OCI-LY3 (cell line): ENCODE measurements around the gene MTCL1.

Source experiments
- H2AFZ ChIP-seq: fragments of 200-600, 300-600 bp; shearing (Covaris generic); 2 replicates; pipeline ENCODE4 v1.6.0; 2014; ENCODE audit warnings: antibody characterized with exemption, low read depth, low read length
- H3K27ac ChIP-seq: fragments of 200-600, 300-600 bp; sonication (generic); 2 replicates; pipeline ENCODE4 v1.5.1; 2014; ENCODE audit warnings: mild to moderate bottlenecking, low read length, moderate library complexity, mixed read lengths
- H3K27me3 ChIP-seq: fragments of 200-600, 300-600 bp; sonication (generic); 2 replicates; pipeline ENCODE4 v1.6.1; 2014; ENCODE audit warnings: low read depth, low read length, mixed read lengths
- H3K36me3 ChIP-seq: fragments of 200-600, 300-600 bp; sonication (generic); replicated peaks from 2 replicates; pipeline ENCODE3; 2014; ENCODE audit warnings: low read depth, low read length, mixed read lengths
- H3K4me1 ChIP-seq: fragments of 300-600, 200-600 bp; sonication (generic); 2 replicates; pipeline ENCODE4 v1.6.1; 2014; ENCODE audit warnings: low read length, mixed read lengths
- H3K4me2 ChIP-seq: fragments of 200-600, 300-600 bp; sonication (generic); 2 replicates; pipeline ENCODE4 v1.6.1; 2014; ENCODE audit warnings: low read length, mixed read lengths
- H3K4me3 ChIP-seq: fragments of 300-600, 200-600 bp; sonication (generic); 2 replicates; pipeline ENCODE4 v1.5.1; 2014; ENCODE audit warnings: antibody characterized with exemption, mild to moderate bottlenecking, low read length, moderate library complexity
- H3K79me2 ChIP-seq: fragments of 300-600, 200-600 bp; shearing (Covaris generic); 2 replicates; pipeline ENCODE4 v1.6.1; 2014; ENCODE audit warnings: mild to moderate bottlenecking, low read length, mixed read lengths
- H3K9ac ChIP-seq: fragments of 300-600, 200-600 bp; shearing (Covaris generic); 2 replicates; pipeline ENCODE4 v1.6.0; 2014; ENCODE audit warnings: mild to moderate bottlenecking, low read length, moderate library complexity
- H3K9me3 ChIP-seq: fragments of 200-600, 300-600 bp; shearing (Covaris generic); 2 replicates; pipeline ENCODE4 v1.6.1; 2014; ENCODE audit warnings: low read length, mixed read lengths; ENCODE audit not compliant: insufficient read depth
- H4K20me1 ChIP-seq: fragments of 200-600, 300-600 bp; sonication (generic); 2 replicates; pipeline ENCODE4 v1.6.1; 2016; ENCODE audit warnings: low read length, mixed read lengths; ENCODE audit not compliant: insufficient read depth
- CTCF ChIP-seq: fragments of 200-600, 300-600 bp; sonication (generic); IDR thresholded peaks from 2 replicates; pipeline ENCODE4 v1.5.1; 2014; ENCODE audit warnings: antibody characterized with exemption, low read length, low read depth
- EZH2phosphoT487 ChIP-seq: fragments of 200-600 bp; shearing (Covaris generic); IDR thresholded peaks from 2 replicates; pipeline ENCODE4 v1.6.1; 2018; ENCODE audit warnings: antibody characterized with exemption, mixed run types, low read depth

Gene MTCL1

DNA sequence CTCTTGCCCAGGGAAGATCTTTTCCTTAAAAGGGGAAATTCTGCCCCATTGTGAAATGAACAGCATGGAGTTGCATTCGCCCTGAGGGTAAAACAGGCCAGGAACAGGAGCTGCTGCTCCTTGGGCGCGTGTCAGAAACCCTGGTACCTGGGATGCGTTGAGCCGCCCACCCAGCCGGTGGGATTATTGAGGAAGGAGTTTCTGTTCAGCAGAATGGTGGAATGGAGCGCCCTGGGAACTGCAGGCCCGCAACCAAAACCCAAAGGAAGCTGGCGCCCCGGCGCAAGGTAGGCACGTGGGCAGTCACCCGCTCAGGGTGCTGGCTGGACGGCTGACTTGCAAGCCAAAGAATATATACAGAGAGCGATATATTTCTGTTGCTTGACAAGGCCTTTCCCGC, 73.5 kb downstream of the MTCL1 start:
- no peak overlapping the region for H3K4me3 ChIP-seq
- no peaks in the 10 kb centered on the region for H3K9me3 ChIP-seq
- no peak overlapping the region for H2AFZ ChIP-seq
- H3K27ac ChIP-seq = no peak overlapping the region
- no peaks in the 10 kb centered on the region for H3K36me3 ChIP-seq
- no peaks in the 10 kb centered on the region for H3K79me2 ChIP-seq
- H3K27me3 ChIP-seq = no peaks in the 10 kb centered on the region
- no peaks in the 10 kb centered on the region for H3K4me1 ChIP-seq
- no peak overlapping the region for H3K4me2 ChIP-seq
- H4K20me1 ChIP-seq = no peaks in the 10 kb centered on the region
- TF ChIP-seq EZH2phosphoT487 (no peak), CTCF (no peak)
- no peak overlapping the region for H3K9ac ChIP-seq

DNA sequence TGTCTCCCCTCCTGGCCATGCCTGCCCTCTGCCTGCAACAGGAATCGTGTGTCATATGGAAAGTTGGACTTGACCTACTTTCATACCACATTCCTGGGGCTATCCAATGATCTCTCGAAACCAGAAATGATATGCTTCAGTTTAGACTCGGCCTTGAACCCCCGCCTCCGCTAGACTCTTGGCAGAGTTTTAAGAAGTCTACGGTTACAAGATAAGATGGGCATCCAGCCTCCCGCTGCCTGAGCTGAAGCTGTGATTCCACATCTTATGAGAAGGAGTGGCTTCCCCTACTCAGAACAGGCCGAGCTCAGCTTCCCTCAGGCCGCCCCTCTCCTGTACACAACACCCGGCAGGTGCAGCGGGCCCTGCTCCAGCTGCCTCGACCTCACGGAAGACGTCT, 73.9 kb downstream of the MTCL1 start:
- H3K4me3 ChIP-seq = no peak overlapping the region
- H3K4me1 ChIP-seq = no peaks in the 10 kb centered on the region
- H3K4me2 ChIP-seq = no peak overlapping the region
- H3K79me2 ChIP-seq = no peaks in the 10 kb centered on the region
- H3K9me3 ChIP-seq = no peaks in the 10 kb centered on the region
- H4K20me1 ChIP-seq = no peaks in the 10 kb centered on the region
- H3K27ac ChIP-seq = no peak overlapping the region
- H3K27me3 ChIP-seq = no peaks in the 10 kb centered on the region
- TF ChIP-seq CTCF = no peak
- H3K9ac ChIP-seq = no peak overlapping the region
- no peak overlapping the region for H2AFZ ChIP-seq
- H3K36me3 ChIP-seq = no peaks in the 10 kb centered on the region

- Histone ChIP-seq H2AFZ (no peak overlapping the region), H4K20me1 (no peaks in the 10 kb centered on the region), H3K36me3 (peaks cover 3% of the 10 kb centered on the region), H3K9me3 (no peaks in the 10 kb centered on the region), H3K79me2 (no peaks in the 10 kb centered on the region), H3K4me3 (no peak overlapping the region), H3K4me1 (no peaks in the 10 kb centered on the region), H3K4me2 (no peak overlapping the region), H3K27me3 (no peaks in the 10 kb centered on the region), H3K9ac (no peak overlapping the region), H3K27ac (no peak overlapping the region)
- TF ChIP-seq CTCF = no peak
Measured at GRCh38 chr18:8780227-8780626, 74.9 kb downstream of the MTCL1 start.

DNA sequence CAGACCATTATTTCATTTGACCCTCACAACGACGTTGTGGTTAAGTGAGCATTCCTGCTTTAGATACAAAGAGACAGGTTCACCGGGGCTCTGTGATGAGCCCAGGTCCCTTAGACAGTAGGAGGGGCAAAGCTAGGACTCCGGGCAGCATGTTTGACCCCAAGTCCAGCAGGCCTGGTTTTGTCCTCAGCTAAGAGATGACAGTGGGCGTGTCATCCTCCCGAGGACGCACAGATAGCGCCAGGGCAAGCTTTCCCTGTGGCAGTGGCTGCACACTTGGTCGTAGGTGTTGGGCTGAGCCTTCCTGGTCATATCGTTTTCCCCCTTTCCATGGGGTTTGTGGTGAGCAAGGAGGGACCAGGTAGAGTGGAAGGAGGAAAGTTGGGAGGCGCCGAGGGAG, 76.3 kb downstream of the MTCL1 start:
- TF ChIP-seq EZH2phosphoT487 = no peak
- TF ChIP-seq CTCF = no peak
- Histone ChIP-seq H3K9me3 (no peaks in the 10 kb centered on the region), H3K79me2 (no peaks in the 10 kb centered on the region), H3K9ac (no peak overlapping the region), H2AFZ (no peak overlapping the region), H3K4me2 (no peak overlapping the region), H3K27me3 (no peaks in the 10 kb centered on the region), H3K27ac (no peak overlapping the region), H3K4me1 (peaks cover 7% of the 10 kb centered on the region), H4K20me1 (no peaks in the 10 kb centered on the region), H3K4me3 (no peak overlapping the region), H3K36me3 (peaks cover 8% of the 10 kb centered on the region)
